SK-N-MC (cell line): Measurements from ENCODE around the gene RBPJ.

Experiments used
- DNase-seq: peaks from one replicate; pipeline ENCODE4 v3.0.0-alpha.2; 2011; ENCODE audit warnings: low read depth, low spot score
- H3K27ac ChIP-seq: fragments of 200-600 bp; sonication (generic); 2 replicates; pipeline ENCODE4 v1.5.1; 2016; ENCODE audit warnings: mixed run types
- H3K36me3 ChIP-seq: fragments of 200-600 bp; sonication (generic); 2 replicates; pipeline ENCODE4 v1.6.1; 2017; ENCODE audit warnings: antibody characterized with exemption, low read length, mixed read lengths; ENCODE audit not compliant: insufficient read depth
- H3K4me3 ChIP-seq: fragments of 200-600 bp; sonication (generic); 2 replicates; pipeline ENCODE4 v1.5.1; 2016
- H3K9ac ChIP-seq: fragments of 200-600 bp; sonication (generic); 2 replicates; pipeline ENCODE4 v1.8.0; 2017; ENCODE audit warnings: mixed run types, mixed read lengths; ENCODE audit not compliant: insufficient read length
- H3K9me3 ChIP-seq: fragments of 200-600 bp; sonication (generic); 2 replicates; pipeline ENCODE4 v1.6.1; 2017; ENCODE audit warnings: low read depth, mild to moderate bottlenecking, antibody characterized with exemption, low read length, moderate library complexity, mixed read lengths
- EZH2 ChIP-seq: fragments of 200-600 bp; sonication (generic); IDR thresholded peaks from one replicate; pipeline ENCODE4 v1.6.1; 2017; ENCODE audit warnings: antibody characterized with exemption
- FOXP2 ChIP-seq: optimal IDR thresholded peaks from 2 replicates; pipeline ENCODE3; 2011; ENCODE audit warnings: mild to moderate bottlenecking, moderate library complexity; ENCODE audit not compliant: insufficient read depth; ENCODE audit errors: extremely low read length, control extremely low read depth
- POLR2AphosphoS5 ChIP-seq: IDR thresholded peaks from 2 replicates; pipeline ENCODE4 v1.6.1; 2012; ENCODE audit warnings: mild to moderate bottlenecking, low read depth, low read length, borderline replicate concordance

Gene RBPJ

GRCh38 chr4:26466578-26467270, 145.9 kb downstream of the RBPJ start:
- Histone ChIP-seq H3K36me3 (no peaks in the 10 kb centered on the region), H3K4me3 (no peak overlapping the region), H3K27ac (no peak overlapping the region), H3K9ac (no peak overlapping the region), H3K9me3 (no peaks in the 10 kb centered on the region)
- DNase-seq, result no peak
- no peak for TF ChIP-seq FOXP2
- TF ChIP-seq EZH2, result no peak
- no peak for TF ChIP-seq POLR2AphosphoS5

DNA sequence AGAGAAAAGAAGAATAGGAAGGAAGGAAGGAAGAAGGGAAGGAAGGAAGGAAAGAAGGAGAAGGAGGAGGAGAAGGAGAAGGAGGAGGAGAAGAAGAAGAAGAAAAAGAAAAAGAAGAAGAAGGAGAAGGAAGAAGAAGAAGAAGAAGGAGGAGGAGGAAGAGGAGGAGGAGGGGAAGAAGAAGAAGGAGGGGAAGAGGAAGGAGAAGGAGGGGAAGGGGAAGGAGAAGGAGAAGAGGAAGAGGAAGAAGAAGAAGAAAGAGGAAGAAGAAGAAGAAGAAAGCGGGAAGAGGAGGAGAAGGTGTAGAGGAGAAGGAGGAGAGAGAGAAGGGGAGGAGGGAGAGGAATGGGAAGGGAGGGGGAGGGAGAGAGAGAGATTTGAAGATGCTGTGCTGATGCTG, 146.9 kb downstream of the RBPJ start:
- no peaks in the 10 kb centered on the region for H3K9me3 ChIP-seq
- H3K36me3 ChIP-seq, result no peaks in the 10 kb centered on the region
- no peak overlapping the region for H3K27ac ChIP-seq
- no peak overlapping the region for H3K4me3 ChIP-seq
- no peak for TF ChIP-seq FOXP2
- TF ChIP-seq EZH2, result no peak
- no peak for TF ChIP-seq POLR2AphosphoS5
- no peak overlapping the region for H3K9ac ChIP-seq
- no peak for DNase-seq

DNA sequence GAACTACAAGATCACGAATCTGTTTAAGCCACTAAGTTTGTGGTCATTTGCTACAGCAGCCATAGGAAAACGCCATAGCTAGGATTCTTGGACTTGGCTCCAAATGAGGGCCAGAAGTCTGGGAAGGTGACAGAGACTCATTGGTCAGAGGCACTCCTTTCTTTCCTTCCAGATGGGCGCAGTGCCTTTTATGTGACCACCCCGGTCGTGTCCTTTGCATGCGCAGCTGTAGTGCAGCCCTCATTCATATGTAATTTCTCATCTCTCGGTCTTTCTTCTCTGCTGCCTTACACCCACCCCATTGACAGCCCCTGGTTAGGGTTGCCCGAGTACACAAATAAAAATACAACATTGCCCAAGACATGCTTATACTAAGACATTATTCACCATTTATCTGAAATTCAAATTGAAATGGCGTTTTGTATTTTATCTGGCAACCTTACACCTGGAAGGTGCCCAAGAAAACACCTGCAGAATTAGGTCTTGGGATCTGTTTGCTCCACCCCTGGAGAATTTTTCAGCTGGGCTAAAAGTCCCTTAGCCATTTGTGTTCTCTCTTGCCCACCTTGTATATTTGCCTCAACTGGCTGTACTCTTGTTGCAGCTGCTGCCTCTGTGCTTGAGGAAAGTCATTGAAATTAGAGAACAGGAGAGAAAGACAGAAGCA, 147.6 kb downstream of the RBPJ start:
- H3K9ac ChIP-seq, result no peak overlapping the region
- no peak for TF ChIP-seq FOXP2
- no peak for TF ChIP-seq POLR2AphosphoS5
- no peak for TF ChIP-seq EZH2
- no peaks in the 10 kb centered on the region for H3K36me3 ChIP-seq
- no peak overlapping the region for H3K27ac ChIP-seq
- H3K4me3 ChIP-seq, result no peak overlapping the region
- no peaks in the 10 kb centered on the region for H3K9me3 ChIP-seq
- DNase-seq, result no peak

- Histone ChIP-seq H3K9me3 (no peaks in the 10 kb centered on the region), H3K4me3 (no peak overlapping the region), H3K27ac (no peak overlapping the region), H3K9ac (no peak overlapping the region), H3K36me3 (no peaks in the 10 kb centered on the region)
- TF ChIP-seq EZH2 (no peak), FOXP2 (no peak), POLR2AphosphoS5 (no peak)
- DNase-seq, result no peak
These were observed 148.2 kb downstream of the RBPJ start for GRCh38 chr4:26468977-26469376.

DNA sequence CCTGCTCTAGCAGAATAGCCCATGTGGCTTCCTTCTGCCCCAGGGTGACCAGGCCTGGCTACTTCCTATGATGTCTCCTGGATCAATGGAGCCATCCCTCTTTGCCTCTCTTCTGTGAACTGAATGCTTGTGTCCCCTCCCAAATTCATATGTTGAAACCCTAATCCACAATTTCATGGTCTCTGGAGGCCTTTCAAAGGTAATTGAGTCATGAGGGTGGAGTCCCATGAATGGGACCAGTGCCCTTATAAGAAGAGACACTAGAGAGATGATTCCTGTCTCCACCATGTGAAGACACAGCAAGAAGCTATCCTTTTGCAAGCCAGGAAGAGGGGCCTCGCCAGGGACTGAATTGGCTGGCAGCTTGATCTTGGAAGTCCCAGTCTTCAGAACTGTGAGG, 151.1 kb downstream of the RBPJ start:
- DNase-seq, result no peak
- TF ChIP-seq FOXP2 (no peak), POLR2AphosphoS5 (no peak)

GRCh38 chr4:26473893-26474292, 153.1 kb downstream of the RBPJ start:
- no peak for DNase-seq
- Histone ChIP-seq H3K36me3 (no peaks in the 10 kb centered on the region), H3K4me3 (no peak overlapping the region), H3K9ac (no peak overlapping the region), H3K27ac (no peak overlapping the region), H3K9me3 (no peaks in the 10 kb centered on the region)
- TF ChIP-seq EZH2 (no peak), FOXP2 (no peak), POLR2AphosphoS5 (no peak)

More for the DNA sequence above, 151.1 kb downstream of the RBPJ start:
- no peak overlapping the region for H3K27ac ChIP-seq
- no peaks in the 10 kb centered on the region for H3K9me3 ChIP-seq
- H3K36me3 ChIP-seq, result no peaks in the 10 kb centered on the region
- H3K4me3 ChIP-seq, result no peak overlapping the region
- no peak overlapping the region for H3K9ac ChIP-seq

- Histone ChIP-seq H3K27ac (no peak overlapping the region), H3K9ac (no peak overlapping the region), H3K4me3 (no peak overlapping the region), H3K36me3 (no peaks in the 10 kb centered on the region), H3K9me3 (no peaks in the 10 kb centered on the region)
- TF ChIP-seq FOXP2 (no peak), POLR2AphosphoS5 (no peak), EZH2 (no peak)
- DNase-seq, result no peak
These were observed 153.7 kb downstream of the RBPJ start for GRCh38 chr4:26474551-26474950.

GRCh38 chr4:26475716-26476115, 154.9 kb downstream of the RBPJ start:
- TF ChIP-seq FOXP2 (no peak), POLR2AphosphoS5 (no peak), EZH2 (no peak)
- no peaks in the 10 kb centered on the region for H3K36me3 ChIP-seq
- no peak overlapping the region for H3K4me3 ChIP-seq

GRCh38 chr4:26476545-26476944, 155.7 kb downstream of the RBPJ start:
- Histone ChIP-seq H3K9ac (no peak overlapping the region), H3K36me3 (no peaks in the 10 kb centered on the region), H3K4me3 (no peak overlapping the region), H3K9me3 (no peaks in the 10 kb centered on the region), H3K27ac (no peak overlapping the region)
- no peak for DNase-seq
- TF ChIP-seq FOXP2, result no peak
- no peak for TF ChIP-seq POLR2AphosphoS5
- TF ChIP-seq EZH2, result no peak

More at GRCh38 chr4:26475716-26476115, 154.9 kb downstream of the RBPJ start:
- DNase-seq, result no peak
- H3K27ac ChIP-seq, result no peak overlapping the region
- H3K9me3 ChIP-seq, result no peaks in the 10 kb centered on the region
- no peak overlapping the region for H3K9ac ChIP-seq

DNA sequence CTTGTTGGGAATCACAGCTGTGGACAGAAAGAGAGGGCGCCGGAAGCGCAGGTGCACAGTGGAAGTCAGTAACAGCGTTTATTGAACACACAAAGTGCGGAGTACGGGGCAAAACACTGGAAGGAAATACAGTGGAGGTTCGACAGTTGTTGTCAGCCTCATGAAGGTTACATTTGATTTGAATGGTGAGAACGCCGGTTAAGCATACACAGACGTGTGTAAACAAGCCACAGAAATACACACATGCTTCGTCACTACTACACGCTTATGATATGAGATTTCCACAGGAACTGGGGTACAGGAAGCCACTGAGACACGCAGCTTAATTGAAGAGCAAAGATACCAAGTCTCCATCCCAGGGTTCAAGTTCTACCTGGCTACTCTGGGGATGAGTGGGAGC, 157.5 kb downstream of the RBPJ start:
- no peak for DNase-seq
- no peak overlapping the region for H3K9ac ChIP-seq
- no peaks in the 10 kb centered on the region for H3K9me3 ChIP-seq
- TF ChIP-seq EZH2, result no peak
- TF ChIP-seq POLR2AphosphoS5, result no peak
- TF ChIP-seq FOXP2, result no peak
- H3K27ac ChIP-seq, result no peak overlapping the region
- no peak overlapping the region for H3K4me3 ChIP-seq
- H3K36me3 ChIP-seq, result no peaks in the 10 kb centered on the region
